IMR-90 (cell line): ENCODE measurements around the gene JAKMIP2. TPM values are rescaled to one million over a fixed set of nuclear protein-coding genes. Genes with fewer than 3 reads are reported as not detected.

ENCODE experiments used
- ATAC-seq: fragments of 200-7000 bp; cut with Tn5 transposase; 2 replicates; pipeline ENCODE4 v1.9.1; 2020; ENCODE audit warnings: low read depth, mild to moderate bottlenecking, moderate library complexity
- BruUV-seq: library from RNA; stranded (reverse); fragments of 400-500 nt; replicated peaks from 2 replicates; lab custom pipeline; 2021; lab: Mats Ljungman, UMichigan
- CTCF ChIA-PET: fragments of 300-600 bp; formaldehyde crosslinking; extraction: SDS; loops from one replicate; lab custom pipeline; 2021; ENCODE audit warnings: antibody characterized with exemption; lab: Yijun Ruan, JAX
- POLR2A ChIA-PET: fragments of 300-600 bp; sonication (Branson Sonifier 250); formaldehyde crosslinking; loops from one replicate; lab custom pipeline; 2022; ENCODE audit warnings: antibody characterized with exemption; ENCODE audit not compliant: unreplicated experiment; lab: Charles Lee
- DNase-seq: peaks from one replicate; pipeline ENCODE4 v3.0.0; 2013
- H2AFZ ChIP-seq: replicated peaks from 2 replicates; pipeline ENCODE3; 2013; ENCODE audit warnings: low read length, mild to moderate bottlenecking; ENCODE audit not compliant: poor library complexity
- H2AK5ac ChIP-seq: 2 replicates; pipeline ENCODE4 v1.6.1; 2013; ENCODE audit warnings: low read depth, low read length, inconsistent platforms
- H2AK9ac ChIP-seq: replicated peaks from 2 replicates; pipeline ENCODE3; 2013; ENCODE audit warnings: mild to moderate bottlenecking, low read depth, low read length, moderate library complexity; ENCODE audit not compliant: poor library complexity
- H2BK120ac ChIP-seq: 2 replicates; pipeline ENCODE4 v1.6.1; 2013; ENCODE audit warnings: low read depth, low read length, inconsistent platforms
- H2BK15ac ChIP-seq: 3 replicates; pipeline ENCODE4 v1.6.1; 2013; ENCODE audit warnings: low read depth, low read length, inconsistent platforms
- H2BK20ac ChIP-seq: 2 replicates; pipeline ENCODE4 v1.6.1; 2013; ENCODE audit warnings: low read depth, mild to moderate bottlenecking, inconsistent platforms, low read length, moderate library complexity
- H2BK5ac ChIP-seq: 2 replicates; pipeline ENCODE4 v1.6.1; 2013; ENCODE audit warnings: mild to moderate bottlenecking, low read depth, low read length, inconsistent platforms; ENCODE audit not compliant: poor library complexity, severe bottlenecking
- H3K14ac ChIP-seq: replicated peaks from 2 replicates; pipeline ENCODE4 v1.6.1; 2013; ENCODE audit warnings: low read depth, low read length, inconsistent platforms
- H3K18ac ChIP-seq: 2 replicates; pipeline ENCODE4 v1.6.1; 2013; ENCODE audit warnings: low read depth, low read length, control low read depth
- H3K23ac ChIP-seq: 2 replicates; pipeline ENCODE4 v1.6.1; 2013; ENCODE audit warnings: low read depth, low read length, inconsistent platforms
- H3K27ac ChIP-seq: 2 replicates; pipeline ENCODE4 v1.5.1; 2013; ENCODE audit warnings: mild to moderate bottlenecking, control low read depth, low read length; ENCODE audit not compliant: insufficient read depth
- H3K27me3 ChIP-seq: 2 replicates; pipeline ENCODE4 v1.6.1; 2013; ENCODE audit warnings: low read length; ENCODE audit not compliant: control insufficient read depth, insufficient read depth
- H3K36me3 ChIP-seq: 2 replicates; pipeline ENCODE4 v1.6.1; 2013; ENCODE audit warnings: low read length, mixed read lengths; ENCODE audit not compliant: control insufficient read depth, insufficient read depth
- H3K4ac ChIP-seq: 2 replicates; pipeline ENCODE4 v1.6.1; 2013; ENCODE audit warnings: low read depth, low read length, inconsistent platforms
- H3K4me1 ChIP-seq: 2 replicates; pipeline ENCODE4 v1.6.1; 2013; ENCODE audit warnings: low read length, mixed read lengths; ENCODE audit not compliant: control insufficient read depth, insufficient read depth
- H3K4me2 ChIP-seq: 2 replicates; pipeline ENCODE4 v1.6.1; 2013; ENCODE audit warnings: low read depth, mild to moderate bottlenecking, control low read depth, low read length, moderate library complexity
- H3K4me3 ChIP-seq: 2 replicates; pipeline ENCODE4 v1.5.1; 2013; ENCODE audit warnings: low read depth, mild to moderate bottlenecking, control low read depth, low read length, moderate library complexity; ENCODE audit not compliant: insufficient read depth
- H3K56ac ChIP-seq: 2 replicates; pipeline ENCODE4 v1.6.1; 2013; ENCODE audit warnings: low read length, inconsistent platforms; ENCODE audit not compliant: insufficient read depth; ENCODE audit errors: extremely low read depth
- H3K79me1 ChIP-seq, 2 experiments: 2 replicates each; pipeline ENCODE4 v1.6.1; 2013; ENCODE audit warnings: low read length in 2 of 2, inconsistent platforms in 1 of 2, low read depth in 1 of 2
- H3K9ac ChIP-seq: 2 replicates; pipeline ENCODE4 v1.6.1; 2013; ENCODE audit warnings: low read depth, low read length, control low read depth
- H3K9me1 ChIP-seq: 2 replicates; pipeline ENCODE4 v1.6.1; 2013; ENCODE audit warnings: low read length, inconsistent platforms; ENCODE audit not compliant: insufficient read depth
- H3K9me3 ChIP-seq: 2 replicates; pipeline ENCODE4 v1.6.1; 2013; ENCODE audit warnings: low read length; ENCODE audit not compliant: control insufficient read depth, insufficient read depth
- H4K20me1 ChIP-seq: 2 replicates; pipeline ENCODE4 v1.6.1; 2013; ENCODE audit warnings: low read length, inconsistent platforms; ENCODE audit not compliant: insufficient read depth
- H4K5ac ChIP-seq: 2 replicates; pipeline ENCODE4 v1.6.1; 2013; ENCODE audit warnings: mild to moderate bottlenecking, low read depth, low read length, control low read depth
- H4K8ac ChIP-seq, 2 experiments: 2 replicates each; pipeline ENCODE4 v1.6.1; 2013; ENCODE audit warnings: low read depth in 2 of 2, low read length in 2 of 2, control low read depth in 1 of 2, inconsistent platforms in 1 of 2
- H4K91ac ChIP-seq: 2 replicates; pipeline ENCODE4 v1.6.1; 2013; ENCODE audit warnings: low read depth, low read length, inconsistent platforms; ENCODE audit not compliant: insufficient read depth
- CEBPB ChIP-seq: IDR thresholded peaks from 2 replicates; pipeline ENCODE4 v1.6.1; 2012; ENCODE audit warnings: low read depth, low read length, improper control_type of control experiment
- MAZ ChIP-seq: IDR thresholded peaks from 2 replicates; pipeline ENCODE4 v1.6.1; 2012; ENCODE audit warnings: low read depth, mild to moderate bottlenecking, low read length, improper control_type of control experiment, moderate library complexity, borderline replicate concordance
- POLR2A ChIP-seq: IDR thresholded peaks from 2 replicates; pipeline ENCODE4 v1.6.1; 2012; ENCODE audit warnings: mild to moderate bottlenecking, low read depth, low read length
- RAD21 ChIP-seq: IDR thresholded peaks from 2 replicates; pipeline ENCODE4 v1.6.1; 2012; ENCODE audit warnings: low read length, improper control_type of control experiment
- SMC3 ChIP-seq: fragments of 150-350 bp; IDR thresholded peaks from 2 replicates; pipeline ENCODE4 v1.6.1; 2016; ENCODE audit warnings: low read depth, mild to moderate bottlenecking, antibody characterized with exemption, low read length, moderate library complexity
- WGBS, 2 experiments: methylation state at CpG; one replicate each; pipeline versions ENCODE4 v1.1.5 to v1.1.7; 2013; ENCODE audit warnings: missing lambda C conversion rate in 2 of 2; ENCODE audit not compliant: insufficient read length in 1 of 2; ENCODE audit errors: extremely low coverage in 2 of 2; 5-methylcytosine and 5-hydroxymethylcytosine counted together
- dilution Hi-C: fragments of 300-500 bp; cut with HindIII; formaldehyde crosslinking; loops from one replicate; pipeline ENCODE4 v1.14.3; 2018; ENCODE audit warnings: low sequenced_read_pairs; ENCODE audit not compliant: unreplicated experiment
- in situ Hi-C: fragments of 300-500 bp; cut with MboI; formaldehyde crosslinking; loops from 3 replicates; pipeline ENCODE4 v1.14.3; 2019; ENCODE audit warnings: low sequenced_read_pairs, inconsistent platforms, mixed read lengths
- intact Hi-C: fragments of 100-400 bp; cut with micrococcal nuclease; formaldehyde crosslinking; loops from 2 replicates; pipeline ENCODE4 v1.10.0; 2022
- polyA plus RNA-seq, 3 experiments: library from polyadenylated mRNA; depleted of rRNA; stranded (reverse); fragments of >200 nt; gene quantifications; 2 replicates each; pipeline ENCODE4 v1.2.3, GENCODE V29; 2012; ENCODE audit warnings: low replicate concordance in 1 of 3
- total RNA-seq: library from RNA; depleted of rRNA; stranded (reverse); fragments of >200 nt; gene quantifications from 2 replicates; pipeline ENCODE4 v1.2.3, GENCODE V29; 2012
- TF ChIP-seq, protein P1 (sequence below): fragments of 150-350 bp; IDR thresholded peaks from 2 replicates; pipeline ENCODE4 v1.6.1; 2016; ENCODE audit warnings: low read depth, mild to moderate bottlenecking, low read length, moderate library complexity, borderline replicate concordance
- TF ChIP-seq, protein P2 (sequence below): fragments of 150-350 bp; IDR thresholded peaks from 2 replicates; pipeline ENCODE4 v1.6.1; 2017; ENCODE audit warnings: mild to moderate bottlenecking, antibody characterized with exemption, low read length, low read depth

The JAKMIP2 gene
- total and polyA plus RNA-seq, 2 of the 4 experiments (the other 2 are of a cell fraction) = under 0.01 TPM; not detected in 1

DNA sequence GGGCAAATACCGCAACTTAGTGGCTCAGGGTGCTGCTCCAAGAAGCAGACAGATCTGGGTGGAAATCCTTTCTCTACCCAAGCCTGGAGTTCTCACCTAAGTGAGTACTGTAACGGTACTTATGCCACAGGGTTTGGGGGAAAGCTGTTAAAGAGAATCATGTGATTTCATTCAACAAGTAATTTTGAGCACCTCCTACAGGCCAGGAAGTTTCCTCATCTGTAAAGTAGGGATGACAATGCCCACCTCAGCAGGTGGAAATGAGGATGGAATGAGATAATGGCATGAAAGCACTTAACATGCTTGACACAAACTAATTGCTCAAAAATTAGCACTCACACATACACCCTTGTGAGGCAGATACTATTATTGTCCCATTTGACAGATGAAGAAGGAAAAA, 114.1 kb downstream of the JAKMIP2 start:
- no peak overlapping the region for H3K4me2 ChIP-seq
- no peaks in the 10 kb centered on the region; the same call in 1 of the 2 replicates for H3K27me3 ChIP-seq
- H2AK5ac ChIP-seq = no peak overlapping the region
- H3K79me1 ChIP-seq = no peaks in the 10 kb centered on the region
- H3K18ac ChIP-seq = no peak overlapping the region
- WGBS, 2 experiments = no CpG with 5 or more reads among the region's 2 CpGs
- DNase-seq (no peak), ATAC-seq (no peak)
- no TSS peak for BruUV-seq
- H2AK9ac ChIP-seq = no peak overlapping the region
- no peak overlapping the region for H2BK120ac ChIP-seq
- no peaks in the 10 kb centered on the region for H4K20me1 ChIP-seq
- H3K4ac ChIP-seq = no peak overlapping the region
- no peak overlapping the region for H4K8ac ChIP-seq
- in situ Hi-C loops (no loop called here), dilution Hi-C loops (no loop called here), intact Hi-C loops (no loop called here)
- H4K91ac ChIP-seq = no peak overlapping the region
- H3K23ac ChIP-seq = no peak overlapping the region
- no peak overlapping the region for H3K27ac ChIP-seq
- no peaks in the 10 kb centered on the region for H3K36me3 ChIP-seq
- ChIA-PET CTCF (no interaction called here), POLR2A (no interaction called here)
- H3K4me1 ChIP-seq = no peaks in the 10 kb centered on the region
- H3K9ac ChIP-seq = no peak overlapping the region
- H3K9me3 ChIP-seq = no peaks in the 10 kb centered on the region
- TF ChIP-seq MAZ (no peak), RAD21 (no peak), POLR2A (no peak), SMC3 (no peak), CEBPB (no peak)
- TF ChIP-seq, protein P1, sequence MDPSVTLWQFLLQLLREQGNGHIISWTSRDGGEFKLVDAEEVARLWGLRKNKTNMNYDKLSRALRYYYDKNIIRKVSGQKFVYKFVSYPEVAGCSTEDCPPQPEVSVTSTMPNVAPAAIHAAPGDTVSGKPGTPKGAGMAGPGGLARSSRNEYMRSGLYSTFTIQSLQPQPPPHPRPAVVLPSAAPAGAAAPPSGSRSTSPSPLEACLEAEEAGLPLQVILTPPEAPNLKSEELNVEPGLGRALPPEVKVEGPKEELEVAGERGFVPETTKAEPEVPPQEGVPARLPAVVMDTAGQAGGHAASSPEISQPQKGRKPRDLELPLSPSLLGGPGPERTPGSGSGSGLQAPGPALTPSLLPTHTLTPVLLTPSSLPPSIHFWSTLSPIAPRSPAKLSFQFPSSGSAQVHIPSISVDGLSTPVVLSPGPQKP = no peak
- TF ChIP-seq, protein P2, sequence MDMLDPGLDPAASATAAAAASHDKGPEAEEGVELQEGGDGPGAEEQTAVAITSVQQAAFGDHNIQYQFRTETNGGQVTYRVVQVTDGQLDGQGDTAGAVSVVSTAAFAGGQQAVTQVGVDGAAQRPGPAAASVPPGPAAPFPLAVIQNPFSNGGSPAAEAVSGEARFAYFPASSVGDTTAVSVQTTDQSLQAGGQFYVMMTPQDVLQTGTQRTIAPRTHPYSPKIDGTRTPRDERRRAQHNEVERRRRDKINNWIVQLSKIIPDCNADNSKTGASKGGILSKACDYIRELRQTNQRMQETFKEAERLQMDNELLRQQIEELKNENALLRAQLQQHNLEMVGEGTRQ = no peak
- no peak overlapping the region for H2BK5ac ChIP-seq
- no peak overlapping the region for H2BK20ac ChIP-seq
- H3K4me3 ChIP-seq = no peak overlapping the region
- no peak overlapping the region for H3K56ac ChIP-seq
- H4K5ac ChIP-seq = no peak overlapping the region
- H2BK15ac ChIP-seq = no peak overlapping the region
- no peaks in the 10 kb centered on the region for H3K9me1 ChIP-seq
- H3K14ac ChIP-seq = no peak overlapping the region
- H2AFZ ChIP-seq = no peak overlapping the region
